Measurements from ENCODE around the gene SNPH.

GRCh38 chr20:1282966-1283365, 16.9 kb downstream of the SNPH start:
- TF ChIP-seq CTCF (IDR thresholded peaks at IDR 0.05; ENCODE audit: insufficient read depth, low read length) (no peak), POLR2AphosphoS5 (IDR thresholded peaks at IDR 0.05; ENCODE audit: low read depth) (no peak), REST (IDR thresholded peaks at IDR 0.05; ENCODE audit: insufficient replicate concordance, low read depth) (no peak)

Data from HL-60 (cell line).